ENCODE measurements around the gene SMARCA4.

The SMARCA4 gene

GRCh38 chr19:10965398-10965797 is 4.6 kb downstream of the SMARCA4 start:
- Histone ChIP-seq H3K9me3 (ENCODE audit: control extremely low read depth in 1 of 5, control insufficient read depth in 4 of 5, insufficient read depth in 2 of 5, low read depth in 1 of 5, low read length in 4 of 5) (no peaks in the 10 kb centered on the region), H3K4me3 (ENCODE audit: control insufficient read depth in 1 of 7, extremely low read depth in 1 of 7, insufficient read depth in 4 of 7, low read depth in 2 of 7, low read length in 6 of 7) (no peak overlapping the region), H3K27ac (ENCODE audit: insufficient read depth in 1 of 2, low read depth in 1 of 2, low read length in 2 of 2, poor library complexity in 1 of 2, severe bottlenecking in 2 of 2) (no peak overlapping the region), H3K4me1 (ENCODE audit: control extremely low read depth in 1 of 4, control insufficient read depth in 4 of 4, insufficient read depth in 4 of 4, low read length in 3 of 4) (peaks cover 8 to 26% (median 16%) of the 10 kb centered on the region in 4 experiments), H3K27me3 (replicated peaks in 2 of 5; ENCODE audit: control insufficient read depth in 4 of 5, insufficient read depth in 5 of 5, low read length in 4 of 5) (no peaks in the 10 kb centered on the region), H3K36me3 (ENCODE audit: control insufficient read depth in 4 of 4, insufficient read depth in 4 of 4, low read length in 3 of 4) (peaks cover 0 to 3% (median 0%) of the 10 kb centered on the region in 4 experiments)
- CTCF ChIA-PET: no interaction called here
- POLR2A ChIA-PET: no interaction called here
- 100% methylated on average over 3 of the region's 6 CpGs for WGBS (ENCODE audit: insufficient coverage)
- DNase-seq: no peak

DNA sequence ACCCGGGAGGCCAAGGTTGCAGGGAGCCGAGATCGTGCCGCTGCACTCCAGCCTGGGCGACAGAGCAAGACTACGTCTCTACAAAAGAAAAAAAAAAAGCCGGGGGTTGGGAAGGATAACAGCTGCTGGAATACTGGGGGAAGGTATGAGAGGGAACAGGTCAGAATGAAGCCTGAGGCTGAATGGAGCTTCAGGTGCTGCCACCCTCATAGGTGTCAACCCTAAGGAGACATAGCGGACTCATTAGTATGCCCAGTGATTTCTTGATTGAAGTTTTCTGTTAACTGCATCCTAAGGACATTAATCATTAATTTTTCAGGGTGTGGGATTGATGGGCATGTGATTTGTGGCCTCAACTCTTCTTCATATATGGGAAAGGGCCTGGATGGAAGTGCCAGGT is 6.0 kb downstream of the SMARCA4 start:
- H3K4me1 ChIP-seq (ENCODE audit: control extremely low read depth in 1 of 4, control insufficient read depth in 4 of 4, insufficient read depth in 4 of 4, low read length in 3 of 4): peaks cover 5 to 23% (median 14%) of the 10 kb centered on the region in 4 experiments
- no peaks in the 10 kb centered on the region for H3K27me3 ChIP-seq (replicated peaks in 2 of 5; ENCODE audit: control insufficient read depth in 4 of 5, insufficient read depth in 5 of 5, low read length in 4 of 5)
- peaks cover 0 to 3% (median 0%) of the 10 kb centered on the region in 4 experiments for H3K36me3 ChIP-seq (ENCODE audit: control insufficient read depth in 4 of 4, insufficient read depth in 4 of 4, low read length in 3 of 4)
- CTCF ChIA-PET: interaction anchor here (1.0 kb wide), 2 partner anchors 10 to 12 kb away, joined by 3 to 4 read pairs; no protein-coding TSS in a partner anchor
- 94% methylated on average over 7 of the region's 8 CpGs for WGBS (ENCODE audit: insufficient coverage)
- no peak overlapping the region for H3K4me3 ChIP-seq (ENCODE audit: control insufficient read depth in 1 of 7, extremely low read depth in 1 of 7, insufficient read depth in 4 of 7, low read depth in 2 of 7, low read length in 6 of 7)
- POLR2A ChIA-PET: interaction anchor here (0.6 kb wide), 1 partner anchor 12 kb away, joined by 3 read pairs; no protein-coding TSS in a partner anchor
- DNase-seq: no peak
- no peaks in the 10 kb centered on the region for H3K9me3 ChIP-seq (ENCODE audit: control extremely low read depth in 1 of 5, control insufficient read depth in 4 of 5, insufficient read depth in 2 of 5, low read depth in 1 of 5, low read length in 4 of 5)
- no peak overlapping the region for H3K27ac ChIP-seq (ENCODE audit: insufficient read depth in 1 of 2, low read depth in 1 of 2, low read length in 2 of 2, poor library complexity in 1 of 2, severe bottlenecking in 2 of 2)

GRCh38 chr19:10968527-10969135 is 7.8 kb downstream of the SMARCA4 start:
- Histone ChIP-seq H3K4me3 (ENCODE audit: control insufficient read depth in 1 of 7, extremely low read depth in 1 of 7, insufficient read depth in 4 of 7, low read depth in 2 of 7, low read length in 6 of 7) (no peak overlapping the region), H3K36me3 (ENCODE audit: control insufficient read depth in 4 of 4, insufficient read depth in 4 of 4, low read length in 3 of 4) (peaks cover 0 to 3% (median 0%) of the 10 kb centered on the region in 4 experiments), H3K4me1 (ENCODE audit: control extremely low read depth in 1 of 4, control insufficient read depth in 4 of 4, insufficient read depth in 4 of 4, low read length in 3 of 4) (peaks cover 0 to 7% (median 4%) of the 10 kb centered on the region in 4 experiments), H3K9me3 (ENCODE audit: control extremely low read depth in 1 of 5, control insufficient read depth in 4 of 5, insufficient read depth in 2 of 5, low read depth in 1 of 5, low read length in 4 of 5) (no peaks in the 10 kb centered on the region), H3K27me3 (replicated peaks in 2 of 5; ENCODE audit: control insufficient read depth in 4 of 5, insufficient read depth in 5 of 5, low read length in 4 of 5) (no peaks in the 10 kb centered on the region), H3K27ac (ENCODE audit: insufficient read depth in 1 of 2, low read depth in 1 of 2, low read length in 2 of 2, poor library complexity in 1 of 2, severe bottlenecking in 2 of 2) (peak overlapping the region in 1 of 2 experiments; percentile 43)
- peak in 2 of 3 donors; percentile 16 to 21 for DNase-seq
- ChIA-PET CTCF (interaction anchor here (0.7 to 1.4 kb wide), 2 partner anchors 16 to 33 kb away, joined by 3 to 5 read pairs; no protein-coding TSS in a partner anchor), POLR2A (interaction anchor here (0.6 kb wide), 1 partner anchor 489 kb away, joined by 4 read pairs; no protein-coding TSS in a partner anchor)
- WGBS (ENCODE audit: insufficient coverage): 86% methylated on average over 8 of the region's 10 CpGs

GRCh38 chr19:10971107-10971726 is 10.4 kb downstream of the SMARCA4 start:
- H3K36me3 ChIP-seq (ENCODE audit: control insufficient read depth in 4 of 4, insufficient read depth in 4 of 4, low read length in 3 of 4): peaks cover 0 to 3% (median 0%) of the 10 kb centered on the region in 4 experiments
- no peak overlapping the region for H3K27ac ChIP-seq (ENCODE audit: insufficient read depth in 1 of 2, low read depth in 1 of 2, low read length in 2 of 2, poor library complexity in 1 of 2, severe bottlenecking in 2 of 2)
- no peaks in the 10 kb centered on the region for H3K27me3 ChIP-seq (replicated peaks in 2 of 5; ENCODE audit: control insufficient read depth in 4 of 5, insufficient read depth in 5 of 5, low read length in 4 of 5)
- H3K4me3 ChIP-seq (ENCODE audit: control insufficient read depth in 1 of 7, extremely low read depth in 1 of 7, insufficient read depth in 4 of 7, low read depth in 2 of 7, low read length in 6 of 7): no peak overlapping the region
- WGBS (ENCODE audit: insufficient coverage): 97% methylated on average over 4 of the region's 8 CpGs
- no peaks in the 10 kb centered on the region for H3K9me3 ChIP-seq (ENCODE audit: control extremely low read depth in 1 of 5, control insufficient read depth in 4 of 5, insufficient read depth in 2 of 5, low read depth in 1 of 5, low read length in 4 of 5)
- CTCF ChIA-PET: interaction anchor here (0.6 kb wide), 1 partner anchor 84 kb away, joined by 4 read pairs; no protein-coding TSS in a partner anchor
- POLR2A ChIA-PET: no interaction called here
- peaks cover 0 to 5% (median 4%) of the 10 kb centered on the region in 4 experiments for H3K4me1 ChIP-seq (ENCODE audit: control extremely low read depth in 1 of 4, control insufficient read depth in 4 of 4, insufficient read depth in 4 of 4, low read length in 3 of 4)
- no peak for DNase-seq

DNA sequence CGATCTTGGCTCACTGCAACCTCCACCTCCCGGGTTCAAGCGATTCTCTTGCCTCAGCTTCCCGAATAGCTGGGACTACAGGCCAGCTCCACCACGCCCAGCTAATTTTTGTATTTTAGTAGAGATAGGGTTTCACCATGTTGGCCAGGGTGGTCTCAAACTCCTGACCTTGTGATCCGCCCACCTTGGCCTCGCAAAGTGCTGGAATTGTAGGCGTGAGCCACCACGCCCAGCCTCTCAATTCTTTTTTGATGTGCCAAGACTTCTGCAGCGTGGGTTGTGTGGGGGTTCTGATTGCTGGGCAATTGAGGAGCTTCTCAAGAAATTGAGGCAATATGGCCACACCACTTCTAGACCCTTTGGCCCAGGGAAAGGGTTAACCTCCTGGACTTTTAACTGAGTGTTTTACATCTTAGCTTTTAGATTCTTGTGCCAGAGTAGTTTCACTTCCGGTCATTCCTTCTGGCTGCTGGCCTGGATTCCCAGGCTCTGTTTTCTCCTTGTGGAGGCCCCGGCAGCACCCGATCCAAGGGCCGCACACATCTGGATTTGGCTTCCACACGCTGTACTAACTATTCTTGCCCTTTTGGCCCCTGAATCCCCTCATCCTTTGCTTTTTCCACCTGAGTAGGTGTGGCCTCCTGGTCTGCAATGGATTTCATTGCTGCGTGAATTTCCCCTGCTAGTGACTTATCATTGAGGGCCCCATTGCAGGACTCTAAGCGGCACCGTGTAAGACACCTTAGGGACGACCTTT is 14.7 kb downstream of the SMARCA4 start:
- Histone ChIP-seq H3K27me3 (replicated peaks in 2 of 5; ENCODE audit: control insufficient read depth in 4 of 5, insufficient read depth in 5 of 5, low read length in 4 of 5) (no peaks in the 10 kb centered on the region), H3K4me3 (ENCODE audit: control insufficient read depth in 1 of 7, extremely low read depth in 1 of 7, insufficient read depth in 4 of 7, low read depth in 2 of 7, low read length in 6 of 7) (no peak overlapping the region), H3K4me1 (ENCODE audit: control extremely low read depth in 1 of 4, control insufficient read depth in 4 of 4, insufficient read depth in 4 of 4, low read length in 3 of 4) (peaks cover 0 to 8% (median 1%) of the 10 kb centered on the region in 4 experiments), H3K9me3 (ENCODE audit: control extremely low read depth in 1 of 5, control insufficient read depth in 4 of 5, insufficient read depth in 2 of 5, low read depth in 1 of 5, low read length in 4 of 5) (no peaks in the 10 kb centered on the region), H3K36me3 (ENCODE audit: control insufficient read depth in 4 of 4, insufficient read depth in 4 of 4, low read length in 3 of 4) (peaks cover 0 to 10% (median 1%) of the 10 kb centered on the region in 4 experiments), H3K27ac (ENCODE audit: insufficient read depth in 1 of 2, low read depth in 1 of 2, low read length in 2 of 2, poor library complexity in 1 of 2, severe bottlenecking in 2 of 2) (no peak overlapping the region)
- 99% methylated on average over 11 of the region's 19 CpGs for WGBS (ENCODE audit: insufficient coverage)
- no peak for DNase-seq
- POLR2A ChIA-PET: no interaction called here
- CTCF ChIA-PET: interaction anchor here (0.6 to 3.6 kb wide), 2 partner anchors 33 to 317 kb away, joined by 3 to 10 read pairs; no protein-coding TSS in a partner anchor

- CTCF ChIA-PET: interaction anchor here (0.6 to 3.6 kb wide), 6 partner anchors 10 to 316 kb away, joined by 3 to 10 read pairs (median 3); no protein-coding TSS in a partner anchor
- H3K36me3 ChIP-seq (ENCODE audit: control insufficient read depth in 4 of 4, insufficient read depth in 4 of 4, low read length in 3 of 4): peaks cover 0 to 14% (median 1%) of the 10 kb centered on the region in 4 experiments
- H3K4me3 ChIP-seq (ENCODE audit: control insufficient read depth in 1 of 7, extremely low read depth in 1 of 7, insufficient read depth in 4 of 7, low read depth in 2 of 7, low read length in 6 of 7): no peak overlapping the region
- H3K4me1 ChIP-seq (ENCODE audit: control extremely low read depth in 1 of 4, control insufficient read depth in 4 of 4, insufficient read depth in 4 of 4, low read length in 3 of 4): peaks cover 0 to 8% (median 1%) of the 10 kb centered on the region in 4 experiments
- DNase-seq: no peak
- no peak overlapping the region for H3K27ac ChIP-seq (ENCODE audit: insufficient read depth in 1 of 2, low read depth in 1 of 2, low read length in 2 of 2, poor library complexity in 1 of 2, severe bottlenecking in 2 of 2)
- POLR2A ChIA-PET: interaction anchor here (0.6 to 0.9 kb wide), 2 partner anchors 40 to 75 kb away, joined by 3 to 4 read pairs; no protein-coding TSS in a partner anchor
- no peaks in the 10 kb centered on the region for H3K9me3 ChIP-seq (ENCODE audit: control extremely low read depth in 1 of 5, control insufficient read depth in 4 of 5, insufficient read depth in 2 of 5, low read depth in 1 of 5, low read length in 4 of 5)
- no peaks in the 10 kb centered on the region for H3K27me3 ChIP-seq (replicated peaks in 2 of 5; ENCODE audit: control insufficient read depth in 4 of 5, insufficient read depth in 5 of 5, low read length in 4 of 5)
- 93% methylated on average over 10 of the region's 19 CpGs for WGBS (ENCODE audit: insufficient coverage)
Observed at GRCh38 chr19:10976131-10976892, 15.5 kb downstream of the SMARCA4 start.
